ENCODE results near the gene ZNF592.

- TF ChIP-seq CTCF (IDR thresholded peaks at IDR 0.05) (no peak), REST (IDR thresholded peaks at IDR 0.05) (no peak), ESRRA (IDR thresholded peaks at IDR 0.05; ENCODE audit: borderline replicate concordance, low read length) (no peak), SMC3 (IDR thresholded peaks at IDR 0.05) (no peak), POLR2A (IDR thresholded peaks at IDR 0.05; ENCODE audit: low read length) (no peak), CEBPB (IDR thresholded peaks at IDR 0.05) (no peak), ZNF302 (CRISPR knock-in tag; IDR thresholded peaks at IDR 0.05) (no peak)
Measured at GRCh38 chr15:84752700-84753099, 4.3 kb downstream of the ZNF592 start.
